GM21723 (cell line): ENCODE results near the gene PRRC2C.
"Not testable (repeated sequence)": the region's sequence is repeated elsewhere in the genome, so short reads cannot be mapped to it uniquely, and the experiment has no call there.

Experiments used
- ATAC-seq: cut with Tn5 transposase; IDR thresholded peaks from one replicate; pipeline ENCODE4 v1.9.1; 2021; ENCODE audit warnings: mild to moderate bottlenecking, moderate library complexity; ENCODE audit not compliant: unreplicated experiment

The PRRC2C gene

GRCh38 chr1:171495444-171495843 is 10.1 kb downstream of the PRRC2C start:
- no peak for ATAC-seq

GRCh38 chr1:171500304-171500703 is 15.0 kb downstream of the PRRC2C start:
- ATAC-seq = no peak

- peak; percentile 16 for ATAC-seq
Measured at GRCh38 chr1:171500803-171501202, 15.5 kb downstream of the PRRC2C start.

- peak; percentile 70 for ATAC-seq
Measured at GRCh38 chr1:171501305-171502024, 16.1 kb downstream of the PRRC2C start.

- no peak for ATAC-seq
Measured at GRCh38 chr1:171506525-171507304, 21.4 kb downstream of the PRRC2C start.

- peak; percentile 55 for ATAC-seq
Measured at GRCh38 chr1:171507435-171507834, 22.1 kb downstream of the PRRC2C start.

GRCh38 chr1:171509191-171509590 is 23.9 kb downstream of the PRRC2C start:
- ATAC-seq = no peak

- no peak for ATAC-seq
Measured at GRCh38 chr1:171513743-171514142, 28.4 kb downstream of the PRRC2C start.

GRCh38 chr1:171515299-171515698 is 30.0 kb downstream of the PRRC2C start:
- ATAC-seq = no peak

GRCh38 chr1:171515741-171516140 is 30.4 kb downstream of the PRRC2C start:
- no peak for ATAC-seq

GRCh38 chr1:171521567-171521966 is 36.2 kb downstream of the PRRC2C start:
- no peak for ATAC-seq

GRCh38 chr1:171530676-171531075 is 45.3 kb downstream of the PRRC2C start:
- ATAC-seq = no peak

GRCh38 chr1:171532520-171532919 is 47.2 kb downstream of the PRRC2C start:
- ATAC-seq = no peak

GRCh38 chr1:171545523-171545922 is 60.2 kb downstream of the PRRC2C start:
- ATAC-seq = no peak

GRCh38 chr1:171550050-171550449 is 64.7 kb downstream of the PRRC2C start:
- ATAC-seq = no peak

GRCh38 chr1:171550598-171551100 is 65.3 kb downstream of the PRRC2C start:
- ATAC-seq = not testable (repeated sequence)

GRCh38 chr1:171553960-171554359 is 68.6 kb downstream of the PRRC2C start:
- ATAC-seq = not testable (repeated sequence)

GRCh38 chr1:171563675-171564074 is 78.3 kb downstream of the PRRC2C start:
- no peak for ATAC-seq

- no peak for ATAC-seq
Measured at GRCh38 chr1:171566467-171566866, 81.1 kb downstream of the PRRC2C start.

- no peak for ATAC-seq
Measured at GRCh38 chr1:171570295-171570694, 85.0 kb downstream of the PRRC2C start.

- ATAC-seq = no peak
Measured at GRCh38 chr1:171576144-171576543, 90.8 kb downstream of the PRRC2C start.

GRCh38 chr1:171581226-171581625 is 95.9 kb downstream of the PRRC2C start:
- no peak for ATAC-seq
